A673 (cell line): ENCODE data around the gene SLC16A8. TPM values are rescaled to one million over a fixed set of nuclear protein-coding genes. Genes with fewer than 3 reads are reported as not detected.

Source experiments
- BruUV-seq: library from RNA; stranded (reverse); fragments of 400-500 nt; replicated peaks from 2 replicates; lab custom pipeline; 2021; lab: Mats Ljungman, UMichigan
- CTCF ChIA-PET: fragments of 300-600 bp; sonication (Branson Sonifier 250); formaldehyde crosslinking; loops from one replicate; lab custom pipeline; 2022; ENCODE audit warnings: antibody characterized with exemption; lab: Charles Lee
- POLR2A ChIA-PET: fragments of 300-600 bp; sonication (Branson Sonifier 250); formaldehyde crosslinking; loops from one replicate; lab custom pipeline; 2022; ENCODE audit warnings: antibody characterized with exemption; ENCODE audit not compliant: low non-redundant PET; lab: Charles Lee
- DNase-seq: peaks from one replicate; pipeline ENCODE4 v3.0.0-alpha.2; 2015; ENCODE audit warnings: low spot score
- H3K27ac ChIP-seq: fragments of 200-600 bp; sonication (generic); 2 replicates; pipeline ENCODE4 v1.5.1; 2016; ENCODE audit warnings: mixed run types, low read depth, mild to moderate bottlenecking, mixed read lengths, antibody characterized with exemption, low read length; ENCODE audit not compliant: poor library complexity, severe bottlenecking
- H3K27me3 ChIP-seq: fragments of 200-600 bp; sonication (generic); replicated peaks from 2 replicates; pipeline ENCODE4 v1.6.1; 2017; ENCODE audit warnings: mixed run types, low read depth, mild to moderate bottlenecking, mixed read lengths, antibody characterized with exemption, low read length; ENCODE audit not compliant: insufficient read depth, poor library complexity
- H3K36me3 ChIP-seq: fragments of 200-600 bp; sonication (generic); 2 replicates; pipeline ENCODE4 v1.6.1; 2016; ENCODE audit warnings: mixed run types, mild to moderate bottlenecking, mixed read lengths, antibody characterized with exemption, low read length; ENCODE audit not compliant: insufficient read depth, poor library complexity, severe bottlenecking
- H3K4me1 ChIP-seq: fragments of 200-600 bp; sonication (generic); 2 replicates; pipeline ENCODE4 v1.6.1; 2017; ENCODE audit warnings: mixed run types, mild to moderate bottlenecking, mixed read lengths, antibody characterized with exemption, low read length; ENCODE audit not compliant: insufficient read depth, poor library complexity, severe bottlenecking
- H3K4me3 ChIP-seq: fragments of 200-600 bp; sonication (generic); 2 replicates; pipeline ENCODE4 v1.5.1; 2016; ENCODE audit warnings: low read depth, mixed run types, mild to moderate bottlenecking, mixed read lengths, low read length; ENCODE audit not compliant: poor library complexity, severe bottlenecking
- H3K9me3 ChIP-seq: fragments of 200-600 bp; sonication (generic); 2 replicates; pipeline ENCODE4 v1.6.1; 2016; ENCODE audit warnings: mixed run types, low read depth, mild to moderate bottlenecking, mixed read lengths, antibody characterized with exemption, low read length; ENCODE audit not compliant: poor library complexity, severe bottlenecking
- EZH2 ChIP-seq: fragments of 200-600 bp; sonication (generic); IDR thresholded peaks from 2 replicates; pipeline ENCODE4 v1.6.1; 2017; ENCODE audit warnings: borderline replicate concordance, low read depth, mild to moderate bottlenecking, mixed read lengths, antibody characterized with exemption, low read length; ENCODE audit not compliant: poor library complexity, severe bottlenecking
- intact Hi-C: fragments of 100-400 bp; cut with micrococcal nuclease; formaldehyde crosslinking; loops from one replicate; pipeline ENCODE4 v1.10.0; 2022; ENCODE audit not compliant: unreplicated experiment
- total RNA-seq: library from RNA; stranded (reverse); gene quantifications from 2 replicates; pipeline ENCODE4 v1.2.3, GENCODE V29; 2021
- TF ChIP-seq, protein P1 (sequence below): fragments of 300-800, 200-600 bp; sonication (generic); conservative IDR thresholded peaks from 2 replicates; pipeline ENCODE4 v1.5.1; 2017; ENCODE audit warnings: low read depth, mild to moderate bottlenecking, antibody characterized with exemption, low read length, moderate library complexity, mixed read lengths

Gene SLC16A8
- total RNA-seq, 1 experiment from 2014 or later = not detected

DNA sequence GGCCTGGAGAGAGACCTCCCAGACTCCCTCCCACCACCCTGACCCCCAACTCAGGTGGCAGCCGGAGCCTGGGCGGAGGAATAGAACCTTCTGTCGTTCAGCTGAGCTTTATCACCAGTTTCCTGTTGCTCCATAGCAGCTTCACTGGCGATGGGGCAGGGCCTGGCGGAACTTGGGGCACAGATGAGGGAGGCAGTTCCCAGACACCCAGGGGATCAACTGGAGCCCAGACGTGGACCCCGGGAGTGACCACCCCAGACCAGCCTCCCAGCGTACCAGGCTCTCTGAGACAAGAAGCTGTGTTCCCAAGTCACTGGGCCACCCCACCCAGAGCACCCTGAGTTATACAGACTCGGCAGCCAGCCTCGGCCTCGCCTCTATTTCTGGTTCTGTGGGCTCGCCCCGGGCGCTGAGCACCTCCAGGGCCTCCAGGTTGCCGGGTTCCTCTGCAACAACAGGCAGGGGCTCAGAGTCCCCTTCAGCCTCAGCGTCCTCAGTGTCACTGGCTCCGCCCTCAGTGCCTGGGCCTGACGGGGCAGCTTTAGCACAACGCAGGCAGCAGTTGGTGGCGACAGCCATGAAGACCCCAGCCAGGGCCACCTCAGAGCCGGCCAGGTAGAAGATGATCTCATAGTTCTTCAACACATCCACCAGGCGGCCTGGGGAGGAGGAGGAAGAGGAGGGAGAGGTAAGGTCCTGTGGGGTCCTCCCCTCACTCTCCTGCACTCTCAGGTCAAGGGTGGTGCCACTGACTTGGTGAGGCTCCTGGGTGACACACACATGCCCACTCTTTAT lies 5.7 kb downstream of the SLC16A8 start:
- Histone ChIP-seq H3K4me1 (peaks cover 12% of the 10 kb centered on the region), H3K27ac (no peak overlapping the region), H3K4me3 (no peak overlapping the region), H3K36me3 (no peaks in the 10 kb centered on the region), H3K27me3 (peaks cover 18% of the 10 kb centered on the region), H3K9me3 (no peaks in the 10 kb centered on the region)
- TF ChIP-seq EZH2 = no peak
- TF ChIP-seq, protein P1, sequence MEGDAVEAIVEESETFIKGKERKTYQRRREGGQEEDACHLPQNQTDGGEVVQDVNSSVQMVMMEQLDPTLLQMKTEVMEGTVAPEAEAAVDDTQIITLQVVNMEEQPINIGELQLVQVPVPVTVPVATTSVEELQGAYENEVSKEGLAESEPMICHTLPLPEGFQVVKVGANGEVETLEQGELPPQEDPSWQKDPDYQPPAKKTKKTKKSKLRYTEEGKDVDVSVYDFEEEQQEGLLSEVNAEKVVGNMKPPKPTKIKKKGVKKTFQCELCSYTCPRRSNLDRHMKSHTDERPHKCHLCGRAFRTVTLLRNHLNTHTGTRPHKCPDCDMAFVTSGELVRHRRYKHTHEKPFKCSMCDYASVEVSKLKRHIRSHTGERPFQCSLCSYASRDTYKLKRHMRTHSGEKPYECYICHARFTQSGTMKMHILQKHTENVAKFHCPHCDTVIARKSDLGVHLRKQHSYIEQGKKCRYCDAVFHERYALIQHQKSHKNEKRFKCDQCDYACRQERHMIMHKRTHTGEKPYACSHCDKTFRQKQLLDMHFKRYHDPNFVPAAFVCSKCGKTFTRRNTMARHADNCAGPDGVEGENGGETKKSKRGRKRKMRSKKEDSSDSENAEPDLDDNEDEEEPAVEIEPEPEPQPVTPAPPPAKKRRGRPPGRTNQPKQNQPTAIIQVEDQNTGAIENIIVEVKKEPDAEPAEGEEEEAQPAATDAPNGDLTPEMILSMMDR = no peak
- no TSS peak for BruUV-seq
- intact Hi-C loops = no loop called here
- POLR2A ChIA-PET = no interaction called here
- DNase-seq = no peak
- CTCF ChIA-PET = no interaction called here

- CTCF ChIA-PET = no interaction called here
- intact Hi-C loops = no loop called here
- peaks cover 12% of the 10 kb centered on the region for H3K4me1 ChIP-seq
- H3K4me3 ChIP-seq = no peak overlapping the region
- POLR2A ChIA-PET = no interaction called here
- H3K27ac ChIP-seq = no peak overlapping the region
- H3K36me3 ChIP-seq = no peaks in the 10 kb centered on the region
- DNase-seq = no peak
- peaks cover 18% of the 10 kb centered on the region for H3K27me3 ChIP-seq
- BruUV-seq = no TSS peak
- TF ChIP-seq EZH2 = no peak
- TF ChIP-seq, protein P1 = no peak
- no peaks in the 10 kb centered on the region for H3K9me3 ChIP-seq
These were observed 6.4 kb downstream of the SLC16A8 start for GRCh38 chr22:38077595-38077994.

DNA sequence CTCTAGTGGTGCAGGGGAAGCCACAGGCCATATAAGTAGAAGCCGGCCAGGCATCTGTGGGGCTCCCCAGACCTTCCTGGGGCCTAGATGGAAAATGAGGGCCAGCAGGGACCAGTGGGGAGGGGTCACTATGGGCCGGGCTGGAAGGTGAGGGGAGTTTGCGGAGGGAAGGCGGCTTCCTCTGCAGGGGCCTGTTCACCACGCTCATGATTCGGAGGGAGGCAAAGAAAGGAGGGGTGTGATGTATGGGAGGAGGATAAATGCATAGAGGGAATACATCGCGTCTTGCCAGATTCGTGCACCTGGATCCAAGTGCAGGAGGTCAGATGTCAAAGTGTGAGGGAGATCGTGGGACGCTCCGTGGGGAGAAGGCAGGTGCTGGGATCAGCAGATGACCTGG lies 6.9 kb downstream of the SLC16A8 start:
- H3K36me3 ChIP-seq = no peaks in the 10 kb centered on the region
- TF ChIP-seq, protein P1 = no peak
- no peak for TF ChIP-seq EZH2
- DNase-seq = no peak
- BruUV-seq = no TSS peak
- intact Hi-C loops = no loop called here
- H3K27ac ChIP-seq = no peak overlapping the region
- peaks cover 15% of the 10 kb centered on the region for H3K27me3 ChIP-seq
- ChIA-PET CTCF (no interaction called here), POLR2A (no interaction called here)
- H3K9me3 ChIP-seq = no peaks in the 10 kb centered on the region
- H3K4me1 ChIP-seq = peaks cover 12% of the 10 kb centered on the region
- H3K4me3 ChIP-seq = no peak overlapping the region
